Activated CD4-positive, alpha-beta memory T cell treated with anti-CD3 and anti-CD28 coated beads for 36 hours (primary cell): ENCODE data around the gene PSD4. TPM values are rescaled to one million over a fixed set of nuclear protein-coding genes. Genes with fewer than 3 reads are reported as not detected.

ENCODE experiments used
- CTCF ChIA-PET: fragments of 350-600 bp; sonication (Branson Sonifier 250); formaldehyde crosslinking; loops from one replicate; lab custom pipeline; 2021; ENCODE audit warnings: antibody characterized with exemption, inconsistent platforms; lab: Charles Lee
- POLR2A ChIA-PET: fragments of 350-600 bp; sonication (Branson Sonifier 250); formaldehyde crosslinking; loops from one replicate; lab custom pipeline; 2021; ENCODE audit warnings: antibody characterized with exemption; lab: Charles Lee
- DNase-seq: peaks from one replicate; pipeline ENCODE4 v3.0.0-alpha.2; 2020
- H3K27ac Mint-ChIP-seq: one replicate; pipeline ENCODE4 v1.8.0; 2021; ENCODE audit warnings: mixed read lengths
- H3K27me3 Mint-ChIP-seq: one replicate; pipeline ENCODE4 v1.8.0; 2021; ENCODE audit warnings: mixed read lengths
- H3K36me3 Mint-ChIP-seq: one replicate; pipeline ENCODE4 v1.8.0; 2021; ENCODE audit warnings: mixed read lengths
- H3K4me1 Mint-ChIP-seq: one replicate; pipeline ENCODE4 v1.8.0; 2021; ENCODE audit warnings: low read depth, mixed read lengths
- H3K4me3 Mint-ChIP-seq: one replicate; pipeline ENCODE4 v1.8.0; 2021; ENCODE audit warnings: mild to moderate bottlenecking, mixed read lengths
- H3K9me3 Mint-ChIP-seq: one replicate; pipeline ENCODE4 v1.8.0; 2021; ENCODE audit warnings: mixed read lengths
- intact Hi-C: fragments of 100-400 bp; cut with micrococcal nuclease; formaldehyde crosslinking; loops from one replicate; pipeline ENCODE4 v1.15.1; 2023
- total RNA-seq, 2 experiments: library from RNA; stranded (reverse); gene quantifications; one replicate each; pipeline ENCODE4 v1.2.3, GENCODE V29; 2021

The PSD4 gene
- total RNA-seq, 2 experiments from 2014 or later = 156 to 170 TPM

GRCh38 chr2:113213061-113213930, 39.5 kb downstream of the PSD4 start:
- H3K36me3 Mint-ChIP-seq = no peaks in the 10 kb centered on the region
- ChIA-PET CTCF (interaction anchor here (2.4 kb wide), 1 partner anchor 9 kb away, joined by 14 read pairs; no protein-coding TSS in a partner anchor), POLR2A (no interaction called here)
- intact Hi-C loops = no loop called here
- H3K4me3 Mint-ChIP-seq = no peak overlapping the region
- H3K9me3 Mint-ChIP-seq = no peaks in the 10 kb centered on the region
- no peaks in the 10 kb centered on the region for H3K27me3 Mint-ChIP-seq
- no peak for DNase-seq
- H3K4me1 Mint-ChIP-seq = peaks cover 8% of the 10 kb centered on the region
- H3K27ac Mint-ChIP-seq = no peak overlapping the region

GRCh38 chr2:113214141-113214540, 40.4 kb downstream of the PSD4 start:
- Mint-ChIP-seq H3K9me3 (no peaks in the 10 kb centered on the region), H3K36me3 (no peaks in the 10 kb centered on the region), H3K27me3 (no peaks in the 10 kb centered on the region), H3K27ac (no peak overlapping the region), H3K4me3 (no peak overlapping the region), H3K4me1 (peaks cover 8% of the 10 kb centered on the region)
- intact Hi-C loops = no loop called here
- CTCF ChIA-PET = interaction anchor here (0.7 to 2.4 kb wide), 2 partner anchors 10 to 15 kb away, joined by 3 to 14 read pairs; no protein-coding TSS in a partner anchor
- no peak for DNase-seq
- POLR2A ChIA-PET = no interaction called here

GRCh38 chr2:113215056-113215455, 41.3 kb downstream of the PSD4 start:
- DNase-seq = no peak
- no peak overlapping the region for H3K4me3 Mint-ChIP-seq
- ChIA-PET CTCF (interaction anchor here (1.3 kb wide), 1 partner anchor 33 kb away, joined by 3 read pairs; no protein-coding TSS in a partner anchor), POLR2A (no interaction called here)
- intact Hi-C loops = no loop called here
- no peaks in the 10 kb centered on the region for H3K9me3 Mint-ChIP-seq
- peaks cover 8% of the 10 kb centered on the region for H3K4me1 Mint-ChIP-seq
- no peaks in the 10 kb centered on the region for H3K36me3 Mint-ChIP-seq
- no peak overlapping the region for H3K27ac Mint-ChIP-seq
- H3K27me3 Mint-ChIP-seq = no peaks in the 10 kb centered on the region

- H3K27ac Mint-ChIP-seq = no peak overlapping the region
- H3K4me3 Mint-ChIP-seq = no peak overlapping the region
- CTCF ChIA-PET = interaction anchor here (1.3 to 2.0 kb wide), 3 partner anchors 12 to 174 kb away, joined by 3 to 7 read pairs (median 4); no protein-coding TSS in a partner anchor
- no peak for DNase-seq
- H3K9me3 Mint-ChIP-seq = no peaks in the 10 kb centered on the region
- H3K4me1 Mint-ChIP-seq = peaks cover 8% of the 10 kb centered on the region
- POLR2A ChIA-PET = no interaction called here
- no peaks in the 10 kb centered on the region for H3K36me3 Mint-ChIP-seq
- no peaks in the 10 kb centered on the region for H3K27me3 Mint-ChIP-seq
- intact Hi-C loops = no loop called here
These were observed 42.5 kb downstream of the PSD4 start for GRCh38 chr2:113216321-113216720.

- Mint-ChIP-seq H3K27ac (no peak overlapping the region), H3K4me3 (no peak overlapping the region), H3K9me3 (no peaks in the 10 kb centered on the region), H3K36me3 (no peaks in the 10 kb centered on the region), H3K4me1 (peaks cover 8% of the 10 kb centered on the region), H3K27me3 (no peaks in the 10 kb centered on the region)
- POLR2A ChIA-PET = no interaction called here
- DNase-seq = no peak
- intact Hi-C loops = no loop called here
- CTCF ChIA-PET = interaction anchor here (1.2 to 2.0 kb wide), 4 partner anchors 12 to 174 kb away, joined by 3 to 7 read pairs (median 4); no protein-coding TSS in a partner anchor
These were observed 43.2 kb downstream of the PSD4 start for GRCh38 chr2:113216891-113217454.

- CTCF ChIA-PET = interaction anchor here (1.2 to 2.0 kb wide), 4 partner anchors 13 to 173 kb away, joined by 3 to 7 read pairs (median 4); no protein-coding TSS in a partner anchor
- Mint-ChIP-seq H3K27ac (no peak overlapping the region), H3K36me3 (no peaks in the 10 kb centered on the region), H3K9me3 (no peaks in the 10 kb centered on the region), H3K4me3 (no peak overlapping the region), H3K4me1 (peaks cover 8% of the 10 kb centered on the region), H3K27me3 (no peaks in the 10 kb centered on the region)
- POLR2A ChIA-PET = no interaction called here
- intact Hi-C loops = no loop called here
- DNase-seq = no peak
These were observed 43.9 kb downstream of the PSD4 start for GRCh38 chr2:113217455-113218282.

GRCh38 chr2:113218283-113219091, 44.7 kb downstream of the PSD4 start:
- H3K36me3 Mint-ChIP-seq = no peaks in the 10 kb centered on the region
- ChIA-PET POLR2A (no interaction called here), CTCF (interaction anchor here (1.8 kb wide), 1 partner anchor 172 kb away, joined by 4 read pairs; no protein-coding TSS in a partner anchor)
- no peak overlapping the region for H3K4me3 Mint-ChIP-seq
- H3K27me3 Mint-ChIP-seq = no peaks in the 10 kb centered on the region
- intact Hi-C loops = no loop called here
- peaks cover 8% of the 10 kb centered on the region for H3K4me1 Mint-ChIP-seq
- H3K9me3 Mint-ChIP-seq = no peaks in the 10 kb centered on the region
- no peak for DNase-seq
- H3K27ac Mint-ChIP-seq = no peak overlapping the region

GRCh38 chr2:113219092-113219441, 45.3 kb downstream of the PSD4 start:
- no peak overlapping the region for H3K27ac Mint-ChIP-seq
- POLR2A ChIA-PET = no interaction called here
- CTCF ChIA-PET = no interaction called here

GRCh38 chr2:113219525-113219888, 45.7 kb downstream of the PSD4 start:
- no peak overlapping the region for H3K27ac Mint-ChIP-seq
- no peak for DNase-seq
- H3K27me3 Mint-ChIP-seq = peaks cover 1% of the 10 kb centered on the region
- intact Hi-C loops = no loop called here
- no peaks in the 10 kb centered on the region for H3K36me3 Mint-ChIP-seq
- POLR2A ChIA-PET = no interaction called here
- no peaks in the 10 kb centered on the region for H3K9me3 Mint-ChIP-seq
- CTCF ChIA-PET = interaction anchor here (1.3 kb wide), 1 partner anchor 15 kb away, joined by 4 read pairs; no protein-coding TSS in a partner anchor
- peaks cover 8% of the 10 kb centered on the region for H3K4me1 Mint-ChIP-seq
- H3K4me3 Mint-ChIP-seq = no peak overlapping the region

More at GRCh38 chr2:113219092-113219441, 45.3 kb downstream of the PSD4 start:
- intact Hi-C loops = no loop called here
- no peak overlapping the region for H3K4me3 Mint-ChIP-seq
- H3K36me3 Mint-ChIP-seq = no peaks in the 10 kb centered on the region
- H3K4me1 Mint-ChIP-seq = peaks cover 8% of the 10 kb centered on the region
- no peak for DNase-seq
- no peaks in the 10 kb centered on the region for H3K9me3 Mint-ChIP-seq
- no peaks in the 10 kb centered on the region for H3K27me3 Mint-ChIP-seq

- ChIA-PET POLR2A (no interaction called here), CTCF (interaction anchor here (0.6 to 1.4 kb wide), 3 partner anchors 15 to 170 kb away, joined by 3 to 6 read pairs (median 4); no protein-coding TSS in a partner anchor)
- H3K27me3 Mint-ChIP-seq = peaks cover 2% of the 10 kb centered on the region
- no peak overlapping the region for H3K27ac Mint-ChIP-seq
- H3K4me1 Mint-ChIP-seq = peaks cover 8% of the 10 kb centered on the region
- no peak overlapping the region for H3K4me3 Mint-ChIP-seq
- H3K36me3 Mint-ChIP-seq = no peaks in the 10 kb centered on the region
- no peaks in the 10 kb centered on the region for H3K9me3 Mint-ChIP-seq
- DNase-seq = no peak
- intact Hi-C loops = no loop called here
These were observed 46.3 kb downstream of the PSD4 start for GRCh38 chr2:113219889-113220641.
